Upper lobe of left lung (tissue), 4 donors: ENCODE measurements around the gene IGFL1.

Experiments
- EP300 ChIP-seq, 4 donors: sonication (generic); formaldehyde crosslinking; IDR thresholded peaks; one replicate each; pipeline ENCODE4 v1.5.1; 2017; ENCODE audit warnings: antibody characterized with exemption in 4 of 4, control low read depth in 2 of 4
- POLR2AphosphoS5 ChIP-seq, 2 donors: sonication (generic); formaldehyde crosslinking; IDR thresholded peaks; one replicate each; pipeline ENCODE4 v1.5.1; 2017; ENCODE audit warnings: antibody characterized with exemption in 2 of 2
- TF ChIP-seq, protein P1 (sequence below), 6 experiments: fragments of 450-650 bp in 4 of 6; fragments of 200-600 bp in 2 of 6; sonication (generic) in 2 of 6; IDR thresholded peaks; one replicate each; pipeline ENCODE4 v1.5.1; 2016 to 2019; ENCODE audit warnings: antibody characterized with exemption in 6 of 6

DNA sequence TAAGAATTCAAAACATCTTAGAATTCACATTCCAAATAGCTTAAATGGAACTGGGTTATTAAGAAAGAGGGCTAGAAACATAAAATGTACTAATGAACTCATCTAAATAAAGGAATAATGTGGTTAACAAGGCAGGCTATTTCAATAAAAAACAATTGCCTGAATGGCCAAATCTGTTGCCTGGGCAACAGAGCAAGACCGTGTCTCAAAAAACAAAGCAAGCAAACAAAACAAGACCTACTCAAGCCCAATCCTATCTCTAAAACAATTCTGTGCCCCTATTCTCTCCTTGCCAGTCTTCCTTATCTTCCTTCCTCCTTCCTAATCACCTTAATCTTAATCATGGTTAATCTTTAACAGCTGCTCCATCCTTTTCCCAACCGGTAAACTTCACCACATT lies 12.1 kb downstream of the IGFL1 start:
- TF ChIP-seq, protein P1, sequence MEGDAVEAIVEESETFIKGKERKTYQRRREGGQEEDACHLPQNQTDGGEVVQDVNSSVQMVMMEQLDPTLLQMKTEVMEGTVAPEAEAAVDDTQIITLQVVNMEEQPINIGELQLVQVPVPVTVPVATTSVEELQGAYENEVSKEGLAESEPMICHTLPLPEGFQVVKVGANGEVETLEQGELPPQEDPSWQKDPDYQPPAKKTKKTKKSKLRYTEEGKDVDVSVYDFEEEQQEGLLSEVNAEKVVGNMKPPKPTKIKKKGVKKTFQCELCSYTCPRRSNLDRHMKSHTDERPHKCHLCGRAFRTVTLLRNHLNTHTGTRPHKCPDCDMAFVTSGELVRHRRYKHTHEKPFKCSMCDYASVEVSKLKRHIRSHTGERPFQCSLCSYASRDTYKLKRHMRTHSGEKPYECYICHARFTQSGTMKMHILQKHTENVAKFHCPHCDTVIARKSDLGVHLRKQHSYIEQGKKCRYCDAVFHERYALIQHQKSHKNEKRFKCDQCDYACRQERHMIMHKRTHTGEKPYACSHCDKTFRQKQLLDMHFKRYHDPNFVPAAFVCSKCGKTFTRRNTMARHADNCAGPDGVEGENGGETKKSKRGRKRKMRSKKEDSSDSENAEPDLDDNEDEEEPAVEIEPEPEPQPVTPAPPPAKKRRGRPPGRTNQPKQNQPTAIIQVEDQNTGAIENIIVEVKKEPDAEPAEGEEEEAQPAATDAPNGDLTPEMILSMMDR (IDR thresholded peaks at IDR 0.05): no peak
- TF ChIP-seq EP300 (IDR thresholded peaks at IDR 0.05) (no peak), POLR2AphosphoS5 (IDR thresholded peaks at IDR 0.05) (no peak)
